ENCODE data around the gene CMTM8.

DNA sequence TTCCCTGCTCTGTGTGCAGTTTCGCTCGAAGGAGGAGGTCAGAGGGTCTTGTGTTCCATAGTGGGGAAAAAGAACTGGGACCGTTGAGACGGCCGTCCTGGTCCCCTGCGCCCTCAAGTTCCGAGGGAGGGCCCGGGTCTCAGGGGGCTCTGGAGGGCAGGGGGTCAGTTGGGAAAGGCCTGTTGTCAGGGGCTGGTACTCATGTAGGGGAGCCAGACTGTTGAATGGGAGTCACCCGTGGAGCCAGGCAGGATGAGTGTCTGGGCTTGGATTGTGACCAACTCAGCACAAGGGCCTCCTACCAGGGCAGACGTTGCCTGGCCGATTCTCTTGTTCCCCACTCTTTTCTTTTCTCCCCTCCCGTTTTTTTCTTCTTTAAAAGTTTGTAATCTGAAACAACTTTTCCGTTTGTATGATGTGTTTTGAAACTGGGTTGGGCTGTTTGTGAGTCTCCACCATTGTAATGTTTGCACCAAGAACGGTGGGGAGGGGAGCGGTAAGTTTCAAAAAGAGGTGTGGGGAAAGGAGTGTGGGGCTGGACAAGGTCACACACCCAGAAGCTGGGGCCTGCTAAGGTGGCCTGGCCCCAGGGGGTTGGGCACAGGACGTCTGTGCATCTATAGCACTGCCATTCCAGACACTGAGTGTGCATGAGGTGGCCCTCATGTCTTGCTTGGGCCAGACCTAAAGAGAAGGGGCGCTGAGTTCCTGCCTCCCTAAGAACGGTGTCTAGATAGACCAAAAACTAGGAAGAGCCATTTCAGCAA lies 154.2 kb downstream of the CMTM8 start:
- TF ChIP-seq POLR2A (IDR thresholded peaks at IDR 0.05; ENCODE audit: low read depth, low read length) (no peak), TAF1 (IDR thresholded peaks at IDR 0.05; ENCODE audit: low read depth, low read length) (no peak)

Measured in GM12891 (cell line).